Gastrocnemius medialis (tissue), 4 donors: Measurements from ENCODE around the gene FERMT1. TPM values are rescaled to one million over a fixed set of nuclear protein-coding genes. Genes with fewer than 3 reads are reported as not detected.

Source experiments
- ATAC-seq, 2 donors: fragments of 150-250 bp; one replicate each; pipeline ENCODE4 v1.9.1; 2016
- DNase-seq, 2 donors: peaks; one replicate each; pipeline ENCODE4 v3.0.0-alpha.2; 2019
- H3K27ac ChIP-seq, 4 donors: fragments of 200-600 bp; sonication (generic); 1 replicate in 1 of 4; 2 replicates in 3 of 4; pipeline ENCODE4 v1.5.1; 2016 to 2018; ENCODE audit warnings: mild to moderate bottlenecking in 2 of 4, moderate library complexity in 1 of 4
- H3K27me3 ChIP-seq, 3 donors: fragments of 200-600 bp; sonication (generic) in 2 of 3; 1 replicate in 1 of 3; 2 replicates in 2 of 3; pipeline versions ENCODE4 v1.5.1 to v1.6.0; 2016 to 2019; ENCODE audit warnings: mild to moderate bottlenecking in 1 of 3, moderate library complexity in 1 of 3
- H3K36me3 ChIP-seq, 2 donors: fragments of 200-600 bp; sonication (generic) in 1 of 2; one replicate each; pipeline ENCODE4 v1.5.1; 2017 to 2018
- H3K4me1 ChIP-seq, 2 donors: fragments of 200-600 bp; sonication (generic) in 1 of 2; one replicate each; pipeline ENCODE4 v1.5.1; 2016 to 2017; ENCODE audit warnings: mild to moderate bottlenecking in 2 of 2
- H3K4me3 ChIP-seq, 4 donors: fragments of 200-600 bp; sonication (generic) in 3 of 4; 1 replicate in 1 of 4; 2 replicates in 3 of 4; pipeline ENCODE4 v1.5.1; 2016 to 2019; ENCODE audit warnings: mild to moderate bottlenecking in 2 of 4
- H3K9me3 ChIP-seq, 3 donors: fragments of 200-600 bp; sonication (generic) in 2 of 3; 1 replicate in 1 of 3; 2 replicates in 2 of 3; pipeline ENCODE4 v1.5.1; 2016 to 2019
- POLR2A ChIP-seq, 2 donors: fragments of 450-650 bp; IDR thresholded peaks; one replicate each; pipeline ENCODE4 v1.6.1; 2017; ENCODE audit warnings: antibody characterized with exemption in 2 of 2, mild to moderate bottlenecking in 2 of 2, moderate library complexity in 2 of 2
- in situ Hi-C, 4 donors: fragments of 200-750 bp; cut with MboI; loops; one replicate each; pipeline versions ENCODE4 v1.15.0 to v1.8.0; 2017; ENCODE audit warnings: low sequenced_read_pairs in 4 of 4
- intact Hi-C: fragments of 100-400 bp; cut with DNase I; formaldehyde crosslinking; loops from one replicate; pipeline ENCODE4 v1.15.1; 2023; ENCODE audit warnings: low total_unique reads
- total RNA-seq, 4 donors: library from RNA; depleted of rRNA; stranded (reverse); fragments of >200 nt; gene quantifications; one replicate each; pipeline versions ENCODE4 v1.1.0 to v1.2.3, GENCODE V29; 2016
- TF ChIP-seq, protein P1 (sequence below), 5 experiments: fragments of 450-650 bp in 3 of 5; fragments of 200-600 bp in 2 of 5; sonication (generic) in 2 of 5; IDR thresholded peaks in 4 of 5; conservative IDR thresholded peaks in 1 of 5; 1 replicate in 4 of 5; 2 replicates in 1 of 5; pipeline ENCODE4 v1.5.1; 2016 to 2019; ENCODE audit warnings: antibody characterized with exemption in 5 of 5, mild to moderate bottlenecking in 3 of 5, moderate library complexity in 3 of 5

The FERMT1 gene
- total RNA-seq, 4 donors from 2014 or later, result 0.09 to 0.36 TPM; not detected in 2

DNA sequence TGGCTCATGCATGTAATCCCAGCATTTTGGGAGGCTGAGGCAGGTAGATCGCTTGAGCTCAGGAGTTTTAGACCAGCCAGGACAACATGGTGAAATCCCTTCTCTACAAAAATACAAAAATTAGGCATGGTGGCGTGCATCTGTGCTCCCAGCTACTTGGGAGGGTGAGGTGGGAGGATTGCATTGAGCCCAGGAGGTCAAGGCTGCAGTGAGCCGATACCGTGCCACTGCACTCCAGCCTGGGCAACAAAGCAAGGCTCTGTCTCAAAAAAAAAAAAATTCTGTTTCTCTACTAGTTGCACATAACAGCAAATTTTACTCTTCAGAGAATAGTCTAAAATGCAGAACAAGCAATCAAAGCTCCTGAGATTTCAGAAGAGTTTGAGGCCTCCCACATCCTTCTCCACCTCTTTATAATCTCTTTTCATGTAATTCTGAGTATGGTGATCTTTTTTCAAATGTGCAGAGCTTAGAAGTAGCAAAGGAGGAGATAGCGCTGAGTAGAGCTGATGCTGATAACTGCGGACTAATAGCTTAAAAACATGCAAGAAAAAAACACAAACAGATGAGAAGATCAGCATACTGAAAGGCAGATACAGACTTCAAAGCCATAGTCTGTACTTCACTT, 92.3 kb downstream of the FERMT1 start:
- intact Hi-C loops (loop anchor here (5.0 kb wide), 1 partner anchor 47 kb away; no protein-coding TSS in a partner anchor), in situ Hi-C loops (no loop called here)
- TF ChIP-seq POLR2A (IDR thresholded peaks at IDR 0.05), result no peak
- TF ChIP-seq, protein P1, sequence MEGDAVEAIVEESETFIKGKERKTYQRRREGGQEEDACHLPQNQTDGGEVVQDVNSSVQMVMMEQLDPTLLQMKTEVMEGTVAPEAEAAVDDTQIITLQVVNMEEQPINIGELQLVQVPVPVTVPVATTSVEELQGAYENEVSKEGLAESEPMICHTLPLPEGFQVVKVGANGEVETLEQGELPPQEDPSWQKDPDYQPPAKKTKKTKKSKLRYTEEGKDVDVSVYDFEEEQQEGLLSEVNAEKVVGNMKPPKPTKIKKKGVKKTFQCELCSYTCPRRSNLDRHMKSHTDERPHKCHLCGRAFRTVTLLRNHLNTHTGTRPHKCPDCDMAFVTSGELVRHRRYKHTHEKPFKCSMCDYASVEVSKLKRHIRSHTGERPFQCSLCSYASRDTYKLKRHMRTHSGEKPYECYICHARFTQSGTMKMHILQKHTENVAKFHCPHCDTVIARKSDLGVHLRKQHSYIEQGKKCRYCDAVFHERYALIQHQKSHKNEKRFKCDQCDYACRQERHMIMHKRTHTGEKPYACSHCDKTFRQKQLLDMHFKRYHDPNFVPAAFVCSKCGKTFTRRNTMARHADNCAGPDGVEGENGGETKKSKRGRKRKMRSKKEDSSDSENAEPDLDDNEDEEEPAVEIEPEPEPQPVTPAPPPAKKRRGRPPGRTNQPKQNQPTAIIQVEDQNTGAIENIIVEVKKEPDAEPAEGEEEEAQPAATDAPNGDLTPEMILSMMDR (IDR thresholded peaks at IDR 0.05 in 4 of 5, conservative IDR thresholded peaks at IDR 0.05 in 1 of 5), result no peak
- H3K9me3 ChIP-seq, result no peaks in the 10 kb centered on the region
- peak overlapping the region in 2 of 4 donors; percentile 31 to 35 for H3K27ac ChIP-seq
- H3K4me1 ChIP-seq, result peaks cover 27 to 43% of the 10 kb centered on the region in 2 donors
- DNase-seq (no peak), ATAC-seq (no peak)
- no peaks in the 10 kb centered on the region for H3K27me3 ChIP-seq
- no peak overlapping the region for H3K4me3 ChIP-seq
- peaks cover 0 to 25% of the 10 kb centered on the region in 2 donors for H3K36me3 ChIP-seq

DNA sequence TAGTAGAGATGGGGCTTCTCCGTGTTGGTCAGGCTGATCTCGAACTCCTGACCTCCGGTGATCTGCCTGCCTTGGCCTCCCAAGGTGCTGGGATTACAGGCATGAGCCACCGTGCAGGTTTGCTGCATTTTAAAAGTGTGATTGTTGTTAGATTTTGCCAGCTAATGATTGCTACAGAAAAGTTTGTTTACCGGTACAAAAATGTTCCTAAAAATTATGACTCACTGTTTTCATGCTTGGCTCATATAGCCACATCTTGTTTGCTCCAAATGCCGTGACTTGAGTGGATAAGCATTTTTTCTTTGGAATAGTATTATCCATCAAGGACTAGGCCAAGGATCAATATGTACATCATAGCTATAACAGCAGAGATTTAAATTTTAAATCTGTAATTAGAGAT, 93.3 kb downstream of the FERMT1 start:
- peaks cover 19 to 33% of the 10 kb centered on the region in 2 donors for H3K4me1 ChIP-seq
- in situ Hi-C loops (no loop called here), intact Hi-C loops (no loop called here)
- no peak for TF ChIP-seq POLR2A (IDR thresholded peaks at IDR 0.05)
- TF ChIP-seq, protein P1 (IDR thresholded peaks at IDR 0.05 in 4 of 5, conservative IDR thresholded peaks at IDR 0.05 in 1 of 5), result no peak
- no peaks in the 10 kb centered on the region for H3K9me3 ChIP-seq
- DNase-seq (no peak), ATAC-seq (peak in 1 of 2 donors; percentile 55)
- peak overlapping the region in 3 of 4 donors; percentile 31 to 35 (median 35) for H3K27ac ChIP-seq
- no peak overlapping the region for H3K4me3 ChIP-seq
- peaks cover 0 to 25% of the 10 kb centered on the region in 2 donors for H3K36me3 ChIP-seq
- H3K27me3 ChIP-seq, result no peaks in the 10 kb centered on the region

DNA sequence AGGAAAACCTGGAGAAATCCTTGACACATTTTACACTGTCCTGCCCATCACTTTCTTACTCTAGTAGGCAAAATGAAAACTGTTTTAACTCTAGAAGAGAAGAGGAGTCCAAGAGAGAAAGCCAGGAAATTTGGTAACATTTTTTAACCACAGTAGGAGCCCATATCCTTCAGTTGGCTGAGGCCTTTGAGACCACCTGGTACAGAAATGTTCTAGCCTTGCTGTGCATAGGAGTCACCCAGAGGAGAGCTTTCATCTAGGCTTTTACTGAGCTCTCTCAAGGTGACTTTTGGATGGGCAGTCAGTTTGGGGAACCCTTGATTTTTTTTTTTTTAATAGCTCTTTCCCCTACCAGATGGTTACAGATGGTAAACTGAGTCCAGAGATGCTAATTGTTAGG, 94.0 kb downstream of the FERMT1 start:
- in situ Hi-C loops, result no loop called here
- H3K27me3 ChIP-seq, result no peaks in the 10 kb centered on the region
- TF ChIP-seq POLR2A (IDR thresholded peaks at IDR 0.05), result no peak
- TF ChIP-seq, protein P1 (IDR thresholded peaks at IDR 0.05 in 4 of 5, conservative IDR thresholded peaks at IDR 0.05 in 1 of 5), result no peak
- no peak overlapping the region for H3K4me3 ChIP-seq
- H3K27ac ChIP-seq, result peak overlapping the region in 2 of 4 donors; percentile 14 to 20
- peaks cover 13 to 26% of the 10 kb centered on the region in 2 donors for H3K4me1 ChIP-seq
- no peaks in the 10 kb centered on the region for H3K9me3 ChIP-seq
- H3K36me3 ChIP-seq, result peaks cover 0 to 32% of the 10 kb centered on the region in 2 donors
- intact Hi-C loops, result no loop called here
- DNase-seq (no peak), ATAC-seq (no peak)

DNA sequence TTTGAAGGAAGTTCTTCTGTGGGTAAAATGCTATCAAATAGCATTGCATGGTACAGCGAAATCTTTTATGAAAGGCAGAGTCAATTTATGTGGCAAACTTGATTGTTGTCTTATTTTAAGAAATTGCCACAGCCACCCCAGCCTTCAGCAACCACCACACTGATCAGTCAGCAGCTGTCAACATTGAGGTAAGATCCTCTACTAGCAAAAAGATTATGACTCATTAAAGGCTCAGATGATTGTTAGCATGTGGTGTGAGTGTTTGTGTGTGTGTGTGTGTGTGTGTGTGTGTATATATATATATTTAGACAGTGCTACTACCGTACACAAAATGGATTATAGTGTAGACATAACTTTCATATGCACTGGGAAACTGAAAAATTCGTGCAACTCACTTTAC, 96.8 kb downstream of the FERMT1 start:
- TF ChIP-seq, protein P1 (IDR thresholded peaks at IDR 0.05 in 4 of 5, conservative IDR thresholded peaks at IDR 0.05 in 1 of 5), result no peak
- peak in 1 of 2 donors; percentile 30 for TF ChIP-seq POLR2A (IDR thresholded peaks at IDR 0.05)
- in situ Hi-C loops, result no loop called here
- peak; percentile 72 to 77 for ATAC-seq
- intact Hi-C loops, result no loop called here
- Histone ChIP-seq H3K27me3 (no peaks in the 10 kb centered on the region), H3K36me3 (peaks cover 0 to 46% of the 10 kb centered on the region in 2 donors), H3K9me3 (no peaks in the 10 kb centered on the region), H3K4me3 (no peak overlapping the region), H3K4me1 (peaks cover 12 to 17% of the 10 kb centered on the region in 2 donors), H3K27ac (peak overlapping the region in 3 of 4 donors; percentile 12 to 64 (median 12))
- peak in 1 of 2 donors; percentile 26 for DNase-seq

Other genes starting within 250 kb of the FERMT1 start
- 10 to 100 TPM in 1 of 4 donors, 1 to 10 TPM in 2, under 1 TPM in 1; 0.25 to 35.6 (median 4.8) TPM for gene CHGB, start 211.5 kb downstream of the FERMT1 start, total RNA-seq
- gene TRMT6, start 172.5 kb downstream of the FERMT1 start, total RNA-seq, result 10 to 100 TPM; 16.5 to 27.5 (median 19.0) TPM
- 1 to 10 TPM; 2.4 to 5.9 (median 5.2) TPM for gene MCM8, start 172.4 kb downstream of the FERMT1 start, total RNA-seq
- gene CRLS1, start 116.9 kb downstream of the FERMT1 start, total RNA-seq, result 100 to 1,000 TPM in 1 of 4 donors, 10 to 100 TPM in 3; 40.9 to 109 (median 71.9) TPM
- gene LRRN4, start 69.0 kb downstream of the FERMT1 start, total RNA-seq, result not detected